ENCODE results near the gene C14orf119. TPM values are rescaled to one million over a fixed set of nuclear protein-coding genes. Genes with fewer than 3 reads are reported as not detected.
A peak's percentile ranks its signal among the peaks of the same experiment; 100 is the strongest.

C14orf119 gene
- polyA plus RNA-seq, 4 donors = 79.9 to 87.9 (median 84.4) TPM

- DNase-seq (ENCODE audit: low read depth in 4 of 4, low spot score in 3 of 4) = no peak
These were observed 8.7 kb upstream of the C14orf119 start for GRCh38 chr14:23086565-23086964.

DNA sequence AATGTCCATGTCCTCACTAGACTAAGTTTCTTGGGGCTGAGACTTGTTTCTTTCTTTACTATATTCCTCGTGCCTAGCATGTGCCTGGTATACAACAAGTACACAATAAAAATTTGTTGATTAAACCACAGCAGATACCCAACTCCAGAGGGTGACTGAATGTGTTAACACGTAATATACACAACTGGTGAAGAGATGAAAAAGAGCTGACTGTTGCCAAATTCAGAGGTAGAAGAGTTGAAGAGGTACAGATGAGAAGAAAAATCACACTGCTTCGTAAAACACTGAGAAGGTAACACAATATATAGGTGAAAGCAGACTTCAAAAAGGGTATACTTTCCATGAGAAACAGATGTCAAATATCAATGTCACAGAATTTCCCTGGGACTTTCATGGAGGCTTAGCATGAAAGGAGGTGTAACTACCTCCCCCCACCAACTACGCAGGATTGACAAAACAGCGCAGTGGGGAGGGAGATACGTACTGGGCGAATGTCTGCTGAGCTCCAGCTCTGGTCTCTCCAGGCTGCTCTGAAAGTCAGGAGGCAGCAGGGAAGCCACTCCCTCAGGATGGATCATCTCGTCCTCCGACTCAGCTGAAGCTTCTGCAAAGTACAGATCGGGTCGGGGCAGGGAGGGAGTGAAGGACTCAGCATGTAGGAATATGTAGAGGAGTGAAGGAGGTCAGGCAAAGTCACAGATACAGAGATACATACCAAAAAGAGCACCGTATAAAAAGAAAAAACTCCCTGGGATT is 5.6 kb upstream of the C14orf119 start:
- no peak for DNase-seq (ENCODE audit: low read depth in 4 of 4, low spot score in 3 of 4)

DNA sequence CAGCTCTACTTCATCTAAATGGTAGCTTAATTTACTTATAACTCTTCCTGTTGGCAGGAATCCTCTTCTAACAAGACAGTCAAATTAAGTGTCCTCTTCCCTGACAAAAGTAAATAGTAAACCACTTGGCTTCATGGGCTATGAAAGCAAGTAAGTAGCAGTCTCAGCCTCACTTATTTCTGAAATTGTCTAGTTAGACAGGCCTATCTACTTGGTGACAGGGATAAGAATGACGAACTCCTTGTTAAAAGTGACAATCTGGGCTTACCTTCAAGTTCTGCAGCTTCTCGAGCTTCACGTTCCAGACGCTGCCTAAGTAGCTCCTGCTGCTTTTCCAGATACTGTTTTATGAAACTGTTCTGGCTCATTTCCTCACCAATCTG is 5.1 kb upstream of the C14orf119 start:
- DNase-seq (ENCODE audit: low read depth in 4 of 4, low spot score in 3 of 4) = no peak

- no peak for DNase-seq (ENCODE audit: low read depth in 4 of 4, low spot score in 3 of 4)
These were observed 3.7 kb upstream of the C14orf119 start for GRCh38 chr14:23091294-23092225.

DNA sequence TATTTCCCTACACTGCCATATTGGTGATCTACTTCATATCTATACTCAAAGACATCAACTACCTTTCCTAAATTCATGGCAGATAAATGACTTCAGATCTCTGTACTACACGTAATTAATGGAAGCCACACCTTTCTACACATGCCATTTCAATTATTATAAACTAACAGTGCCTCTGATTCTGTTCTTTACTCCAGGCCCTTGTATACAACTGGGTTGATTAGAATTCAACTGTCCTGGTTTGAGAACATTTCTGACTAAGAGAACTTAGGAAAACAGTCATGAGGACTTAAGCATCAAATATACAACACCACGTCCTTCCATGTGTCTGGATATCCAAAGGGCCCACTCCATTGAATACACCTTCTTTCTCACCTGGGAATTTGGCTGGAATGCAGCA is 2.2 kb upstream of the C14orf119 start:
- no peak for DNase-seq (ENCODE audit: low read depth in 4 of 4, low spot score in 3 of 4)

GRCh38 chr14:23093526-23093925 is 1.8 kb upstream of the C14orf119 start:
- DNase-seq (ENCODE audit: low read depth in 4 of 4, low spot score in 3 of 4) = no peak

GRCh38 chr14:23093991-23094665 is 1.2 kb upstream of the C14orf119 start:
- no peak for DNase-seq (ENCODE audit: low read depth in 4 of 4, low spot score in 3 of 4)

DNA sequence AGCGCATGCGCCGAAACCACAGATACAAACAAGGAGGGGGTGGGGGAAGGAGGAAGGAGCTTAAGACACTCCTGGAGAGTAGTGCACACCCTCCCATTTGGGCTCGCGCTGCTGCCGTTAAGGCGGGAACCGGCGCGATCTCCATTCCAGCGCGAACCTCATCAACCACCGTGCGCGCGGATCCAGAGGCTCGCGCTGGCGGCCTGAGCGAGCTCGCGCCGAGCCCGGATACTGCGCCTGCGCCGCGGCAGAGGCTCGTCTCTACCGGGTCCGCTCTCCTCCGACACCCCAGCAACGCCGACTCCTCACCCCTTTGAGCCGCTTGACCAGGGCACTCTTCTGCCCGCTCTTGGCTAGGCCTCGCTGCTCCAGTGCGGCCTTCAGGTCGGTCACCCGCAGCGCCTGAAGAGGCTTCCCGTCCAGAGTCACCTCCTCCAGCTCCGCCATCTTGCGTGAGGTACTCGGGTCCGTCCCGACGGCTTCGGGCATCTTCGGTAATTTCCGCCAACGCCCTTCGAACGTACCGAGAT is 574 bp upstream of the C14orf119 start, which contains the start of gene ACIN1:
Gene ACIN1 (minus strand): TSS at position 471 of the 530 bp plus-strand sequence. CDS start 24 bp downstream, at position 447.
- DNase-seq (ENCODE audit: low read depth in 4 of 4, low spot score in 3 of 4) = peak; percentile 78 to 86 (median 82)

DNA sequence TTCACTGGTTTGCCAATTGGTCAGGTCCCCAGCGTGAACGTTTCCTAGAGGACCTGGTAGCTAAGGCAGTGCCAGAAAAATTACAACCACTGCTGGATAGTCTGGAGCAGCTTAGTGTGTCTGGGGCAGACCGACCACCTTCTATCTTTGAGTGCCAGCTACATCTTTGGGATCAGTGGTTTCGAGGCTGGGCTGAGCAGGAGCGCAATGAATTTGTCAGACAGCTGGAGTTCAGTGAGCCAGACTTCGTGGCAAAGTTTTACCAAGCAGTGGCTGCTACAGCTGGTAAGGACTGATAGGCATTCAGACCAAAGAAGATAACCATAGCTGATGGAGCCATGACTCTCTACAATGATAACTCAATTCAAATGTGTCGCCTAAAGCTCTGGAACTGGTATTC is 2.5 kb downstream of the C14orf119 start:
- no peak for DNase-seq (ENCODE audit: low read depth in 4 of 4, low spot score in 3 of 4)

GRCh38 chr14:23099212-23099861 is 4.0 kb downstream of the C14orf119 start:
- no peak for DNase-seq (ENCODE audit: low read depth in 4 of 4, low spot score in 3 of 4)

- no peak for DNase-seq (ENCODE audit: low read depth in 4 of 4, low spot score in 3 of 4)
These were observed 6.1 kb downstream of the C14orf119 start for GRCh38 chr14:23101213-23101970.

DNA sequence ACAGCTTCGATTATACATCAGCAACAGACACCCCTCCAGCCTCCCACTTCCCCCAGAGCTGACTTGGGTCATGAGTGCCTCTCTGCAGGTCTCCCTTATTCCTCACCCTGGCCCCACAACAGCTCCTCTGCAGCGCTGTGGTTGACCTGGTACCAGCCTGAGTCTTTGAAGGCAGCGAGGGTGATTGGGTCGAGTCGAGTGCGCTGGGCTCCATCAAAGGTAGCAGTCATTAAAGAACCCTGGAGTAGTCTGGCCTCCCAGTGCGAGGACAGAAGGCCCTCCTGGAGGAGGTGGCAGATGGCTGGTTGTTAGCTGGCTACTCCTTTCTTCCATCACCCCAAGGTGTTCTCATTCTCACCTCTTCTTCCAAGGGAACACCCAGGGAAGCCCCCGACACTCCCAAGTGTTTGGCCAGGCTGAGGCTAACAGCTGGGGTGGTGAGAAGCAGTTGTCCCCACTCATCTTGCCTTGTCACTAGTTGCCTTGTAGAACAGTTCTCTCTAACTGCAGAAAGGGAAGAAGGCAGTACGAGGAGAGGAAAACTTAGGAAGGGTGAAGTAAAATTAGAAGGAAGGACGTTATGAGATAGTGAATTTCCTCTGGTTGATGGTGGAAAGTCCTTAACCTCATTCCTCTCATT is 6.8 kb downstream of the C14orf119 start:
- no peak for DNase-seq (ENCODE audit: low read depth in 4 of 4, low spot score in 3 of 4)

- no peak for DNase-seq (ENCODE audit: low read depth in 4 of 4, low spot score in 3 of 4)
These were observed 7.5 kb downstream of the C14orf119 start for GRCh38 chr14:23102801-23103200.

DNA sequence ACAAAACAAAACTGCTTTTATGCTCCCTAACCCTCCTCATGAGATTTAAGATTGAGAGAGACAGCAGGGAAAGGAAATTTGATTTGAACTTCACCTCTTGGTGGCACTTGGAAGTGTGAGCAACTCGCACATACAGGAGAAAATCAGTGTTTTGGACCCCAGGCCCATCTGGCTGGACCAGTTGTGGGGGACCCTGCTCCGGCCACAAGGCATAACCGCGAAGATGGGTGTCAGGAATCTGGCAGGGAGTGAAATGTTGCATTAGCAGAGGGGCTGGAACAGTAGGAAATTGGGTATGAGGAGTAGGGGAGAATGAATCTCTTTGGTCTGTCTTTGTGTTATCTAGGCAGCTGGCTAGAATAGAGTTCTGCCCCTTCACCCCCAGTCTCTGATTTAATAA is 8.3 kb downstream of the C14orf119 start:
- DNase-seq (ENCODE audit: low read depth in 4 of 4, low spot score in 3 of 4) = no peak

- DNase-seq (ENCODE audit: low read depth in 4 of 4, low spot score in 3 of 4) = no peak
These were observed 8.8 kb downstream of the C14orf119 start for GRCh38 chr14:23104070-23104590.

DNA sequence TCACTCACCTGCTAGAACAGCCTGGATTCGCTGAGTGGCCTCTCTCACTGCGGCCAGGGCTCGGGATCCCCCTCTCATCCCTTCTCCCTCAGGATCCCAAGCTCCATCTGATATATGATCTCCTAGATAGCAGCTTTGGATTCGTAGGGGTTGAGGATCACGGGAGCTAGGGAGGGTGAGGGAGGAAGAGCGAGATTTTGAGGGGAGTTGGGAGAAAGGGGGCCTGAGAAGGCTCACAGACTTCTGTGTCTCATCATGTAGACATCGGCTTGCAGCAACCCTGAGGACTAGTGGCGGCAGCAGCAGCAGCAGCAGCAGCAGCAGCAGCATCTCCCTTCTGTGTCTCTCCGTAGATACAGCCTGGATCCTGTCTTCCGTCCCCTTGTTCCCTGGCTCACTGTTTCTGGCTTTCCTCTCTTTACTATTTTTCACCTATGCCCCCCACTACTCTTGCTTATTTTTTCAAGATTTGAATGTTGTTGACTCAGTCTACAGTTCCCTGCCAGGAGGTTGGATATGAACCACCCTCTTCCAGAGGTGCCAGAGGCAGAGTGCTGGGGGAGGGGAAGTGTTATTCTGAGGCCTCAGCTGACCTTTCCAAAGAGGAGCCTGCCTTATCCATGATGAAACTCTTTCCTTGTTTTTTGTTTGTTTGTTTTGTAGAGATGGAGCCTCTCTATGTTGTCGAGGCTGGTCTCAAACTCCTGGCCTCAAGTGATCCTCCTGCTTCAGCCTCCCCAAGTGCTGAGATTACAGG is 9.5 kb downstream of the C14orf119 start, which contains the start of gene CIROP:
Gene CIROP (minus strand): TSS at position 399 of the 757 bp plus-strand sequence. CDS start 69 bp downstream, at position 330.
- DNase-seq (ENCODE audit: low read depth in 4 of 4, low spot score in 3 of 4) = no peak

GRCh38 chr14:23105348-23105824 is 10.1 kb downstream of the C14orf119 start:
- DNase-seq (ENCODE audit: low read depth in 4 of 4, low spot score in 3 of 4) = no peak

DNA sequence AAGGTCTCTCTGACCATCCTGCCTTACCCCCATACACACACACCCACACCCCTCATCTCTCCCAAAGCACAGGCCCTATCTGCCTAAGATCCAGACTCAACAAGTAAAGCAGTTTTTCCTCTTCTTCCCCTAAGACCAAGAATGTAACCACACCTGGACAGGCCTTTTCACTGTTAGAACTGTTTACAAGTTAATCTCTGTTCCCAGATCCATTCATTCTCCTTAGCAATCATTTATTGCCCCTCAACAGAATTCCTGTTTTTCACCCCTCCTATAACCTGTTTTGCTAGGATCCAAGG is 11.4 kb downstream of the C14orf119 start:
- DNase-seq (ENCODE audit: low read depth in 4 of 4, low spot score in 3 of 4) = no peak

Data from right renal pelvis (tissue), 4 donors.